NOMO-1 (cell line): Measurements from ENCODE around the gene SH3GLB2.
"Not testable (repeated sequence)": the region's sequence is repeated elsewhere in the genome, so short reads cannot be mapped to it uniquely, and the experiment has no call there.

Source experiments
- DNase-seq, 2 experiments: peaks; one replicate each; lab custom pipeline; 2025; ENCODE audit not compliant: unreplicated experiment in 2 of 2; lab: John Stamatoyannopoulos, UW

SH3GLB2 gene

GRCh38 chr9:129054163-129054851, 26.2 kb upstream of the SH3GLB2 start:
- no peak for DNase-seq

- no peak for DNase-seq
Measured at GRCh38 chr9:129053020-129053419, 24.9 kb upstream of the SH3GLB2 start.

GRCh38 chr9:129052592-129052991, 24.5 kb upstream of the SH3GLB2 start:
- no peak for DNase-seq

DNA sequence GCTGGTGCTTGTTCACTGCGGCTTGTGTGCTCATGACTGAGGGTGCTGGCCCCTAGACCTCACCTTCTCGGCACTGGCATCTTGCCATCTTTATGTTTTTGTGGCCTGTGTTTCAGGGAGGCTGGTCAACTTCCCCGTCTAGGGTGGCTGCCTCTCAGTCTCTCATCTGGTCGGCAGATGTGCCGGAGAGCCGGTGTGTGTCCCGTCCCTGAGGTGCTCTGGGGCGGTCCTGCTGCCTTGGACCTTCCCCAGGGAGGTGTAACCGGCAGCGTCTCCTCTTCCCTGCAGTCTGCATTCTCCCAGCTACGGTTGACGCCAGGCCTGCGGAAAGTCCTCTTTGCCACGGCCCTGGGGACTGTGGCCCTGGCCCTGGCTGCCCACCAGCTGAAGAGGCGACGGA, 13.9 kb upstream of the SH3GLB2 start:
- no peak for DNase-seq

DNA sequence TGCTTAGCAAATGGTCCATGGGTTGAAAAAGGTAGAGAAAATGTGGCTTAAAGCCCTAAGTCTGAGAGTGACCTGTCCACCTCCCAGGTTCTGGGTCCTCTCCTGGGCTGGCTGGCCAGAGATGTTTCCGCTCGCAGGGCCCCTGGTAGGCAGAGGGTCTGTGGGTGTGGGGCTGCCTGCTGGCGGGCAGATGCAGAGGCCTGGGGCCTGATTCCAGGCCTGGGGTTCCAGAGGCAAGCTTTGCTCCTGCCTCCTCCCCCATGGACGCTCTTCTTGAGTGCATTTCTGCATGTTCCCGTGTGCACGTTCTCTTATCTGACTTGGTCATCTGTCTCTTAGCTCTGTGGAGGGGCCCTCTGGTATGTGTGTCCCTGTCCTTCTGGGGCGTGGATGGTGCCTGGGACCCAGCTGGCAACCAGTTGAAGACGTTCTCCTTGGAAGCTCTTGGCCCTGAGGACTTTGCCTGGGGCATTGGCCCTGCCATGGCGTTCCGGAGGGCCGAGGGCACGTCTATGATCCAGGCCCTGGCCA, 12.0 kb upstream of the SH3GLB2 start:
- no peak for DNase-seq

DNA sequence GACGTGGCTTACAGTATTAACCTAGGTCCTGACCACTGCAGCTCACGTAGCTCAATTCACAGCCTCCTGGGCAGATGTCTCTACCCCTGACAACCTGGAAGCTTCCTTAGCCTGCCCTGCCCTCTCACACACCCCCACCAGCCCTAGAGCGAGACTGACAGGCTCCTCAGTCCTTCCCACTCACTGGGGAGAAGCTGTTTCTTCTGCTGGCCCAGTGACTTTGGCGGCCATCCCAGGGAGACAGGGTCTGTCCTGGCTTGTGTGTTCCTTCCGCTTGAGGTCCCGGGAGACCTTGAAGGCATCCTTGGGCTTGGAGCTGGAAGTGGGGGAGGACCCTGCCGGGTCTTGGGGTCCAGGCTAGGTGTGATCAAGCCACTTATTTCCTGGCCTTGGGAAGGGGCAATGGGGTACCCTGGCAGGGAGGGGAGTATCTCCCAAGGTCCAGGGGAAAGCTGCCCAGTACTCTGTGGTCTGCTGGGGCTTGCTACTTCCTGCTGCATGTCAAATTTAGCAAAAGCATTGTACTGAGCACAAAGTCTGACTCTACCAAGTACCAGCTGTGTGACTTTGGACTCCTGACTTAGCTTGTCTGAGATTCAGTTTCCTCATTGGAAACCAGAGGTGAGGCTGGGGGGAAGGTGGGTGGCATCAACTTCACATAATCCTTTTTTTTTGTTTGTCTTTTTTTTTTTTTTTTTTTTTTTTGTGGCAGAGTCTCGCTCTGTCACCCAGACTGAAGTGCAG, 10.2 kb upstream of the SH3GLB2 start:
- no peak for DNase-seq

GRCh38 chr9:129037767-129038098, 9.6 kb upstream of the SH3GLB2 start:
- no peak for DNase-seq

DNA sequence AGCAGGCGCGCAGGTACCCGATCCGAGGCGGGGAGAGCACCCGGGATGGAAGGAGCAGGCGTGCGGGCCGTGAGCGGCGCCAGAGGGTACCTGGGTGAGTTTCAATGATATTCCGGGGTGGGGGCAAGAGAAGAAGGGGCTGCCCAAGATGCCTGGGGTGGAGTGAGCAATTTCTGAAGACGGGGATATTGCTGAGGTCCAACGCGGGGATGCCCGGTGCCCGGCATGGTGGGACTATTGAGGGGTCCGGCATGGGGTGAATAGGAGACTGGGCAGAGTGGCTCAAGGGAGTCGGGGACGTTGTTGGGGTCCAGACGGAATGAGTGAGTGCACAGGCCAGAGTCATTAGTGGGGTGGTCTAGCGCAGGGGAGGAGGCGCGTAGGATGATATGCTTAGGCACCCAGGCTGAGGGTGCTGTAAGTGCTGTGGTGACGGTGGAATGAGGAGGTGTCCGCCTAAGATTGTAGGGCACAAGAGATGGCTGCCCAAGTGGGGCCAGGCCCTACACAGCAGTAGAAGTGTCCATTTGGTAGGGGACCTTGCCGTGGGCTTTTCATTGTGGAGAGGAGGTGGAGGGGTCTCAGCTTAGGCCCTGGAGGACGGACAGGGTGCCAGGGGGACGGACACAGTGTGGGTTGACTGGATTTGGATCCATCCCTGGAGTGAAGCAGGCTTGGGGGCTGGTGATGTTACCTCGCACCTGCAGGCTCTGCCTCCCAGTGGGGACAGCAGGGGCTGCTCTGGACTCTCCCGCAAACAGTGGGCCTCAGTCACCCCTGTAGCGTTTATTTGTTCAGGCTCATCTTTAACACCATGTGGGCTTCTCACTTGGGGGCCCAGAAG, 9.0 kb upstream of the SH3GLB2 start:
- no peak for DNase-seq

- peak; percentile 99 to 100 for DNase-seq
Measured at GRCh38 chr9:129036241-129036922, 8.3 kb upstream of the SH3GLB2 start, which contains the start of gene MIGA2. MIGA2 (plus strand) TSS chr9:129036626; CDS start chr9:129040595, 3,969 bp downstream.

DNA sequence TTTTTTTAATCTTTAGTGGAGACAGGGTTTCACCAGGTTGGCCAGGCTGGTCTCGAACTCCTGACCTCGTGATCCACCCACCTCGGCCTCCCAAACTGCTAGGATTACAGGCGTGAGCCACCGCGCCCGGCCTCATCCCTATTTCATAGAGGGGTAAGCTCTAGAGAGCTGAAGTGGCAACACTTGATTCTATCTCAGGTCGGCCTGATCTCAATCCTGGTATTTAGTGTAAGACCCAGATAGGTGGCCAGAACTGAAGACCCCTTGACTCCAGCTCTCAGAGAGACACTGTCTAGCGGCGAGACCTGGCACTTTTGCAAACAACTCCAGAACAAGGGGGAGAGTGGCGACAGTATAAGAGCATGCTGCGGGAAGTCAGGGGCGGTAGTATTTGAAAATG, 7.7 kb upstream of the SH3GLB2 start:
- DNase-seq = not testable (repeated sequence)

DNA sequence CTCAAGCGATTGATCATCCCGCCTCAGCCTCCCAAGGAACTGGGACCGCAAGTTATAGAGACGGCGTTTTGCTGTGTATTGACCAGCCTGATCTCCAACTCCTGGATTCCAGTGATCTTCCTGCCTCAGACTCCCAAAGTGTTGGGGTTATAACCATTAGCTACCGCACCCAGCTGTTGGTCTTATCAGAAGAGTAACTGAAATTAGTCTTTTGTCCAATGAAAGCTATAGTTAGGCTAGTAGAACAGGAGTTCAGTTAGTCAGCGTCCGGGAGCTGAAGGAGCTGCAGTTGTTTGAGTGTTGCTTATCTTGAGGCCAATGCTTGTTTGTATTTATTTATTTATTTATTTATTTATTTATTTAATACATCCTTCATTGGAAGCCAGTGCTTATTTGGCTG, 5.1 kb upstream of the SH3GLB2 start:
- DNase-seq = no peak

GRCh38 chr9:129032541-129033159, 4.5 kb upstream of the SH3GLB2 start:
- no peak for DNase-seq

DNA sequence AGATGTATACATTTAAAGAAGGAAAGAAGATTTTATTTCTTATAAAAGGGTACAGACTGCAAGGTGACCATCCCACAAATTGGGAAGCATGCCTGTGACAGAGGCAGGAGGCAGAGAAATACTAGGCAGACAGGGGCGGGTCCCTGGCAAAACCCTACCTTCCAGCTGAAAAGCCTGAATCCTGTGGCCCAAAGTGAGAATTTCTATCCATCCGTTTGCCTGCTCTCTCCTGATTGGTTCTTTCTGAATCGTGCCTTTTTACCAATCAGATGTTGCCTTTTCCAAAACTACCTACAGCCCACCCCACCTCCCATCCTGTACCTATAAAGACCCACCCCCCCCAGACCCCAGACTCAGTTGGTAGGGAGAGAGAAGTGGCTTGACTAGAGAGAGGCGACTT, 3.4 kb upstream of the SH3GLB2 start:
- no peak for DNase-seq

- DNase-seq = no peak
Measured at GRCh38 chr9:129030191-129030590, 2.1 kb upstream of the SH3GLB2 start.

- DNase-seq = peak in 1 of 2 experiments; percentile 53
Measured at GRCh38 chr9:129027685-129028191, 393 bp downstream of the SH3GLB2 start.

GRCh38 chr9:129027224-129027684, 877 bp downstream of the SH3GLB2 start:
- no peak for DNase-seq

DNA sequence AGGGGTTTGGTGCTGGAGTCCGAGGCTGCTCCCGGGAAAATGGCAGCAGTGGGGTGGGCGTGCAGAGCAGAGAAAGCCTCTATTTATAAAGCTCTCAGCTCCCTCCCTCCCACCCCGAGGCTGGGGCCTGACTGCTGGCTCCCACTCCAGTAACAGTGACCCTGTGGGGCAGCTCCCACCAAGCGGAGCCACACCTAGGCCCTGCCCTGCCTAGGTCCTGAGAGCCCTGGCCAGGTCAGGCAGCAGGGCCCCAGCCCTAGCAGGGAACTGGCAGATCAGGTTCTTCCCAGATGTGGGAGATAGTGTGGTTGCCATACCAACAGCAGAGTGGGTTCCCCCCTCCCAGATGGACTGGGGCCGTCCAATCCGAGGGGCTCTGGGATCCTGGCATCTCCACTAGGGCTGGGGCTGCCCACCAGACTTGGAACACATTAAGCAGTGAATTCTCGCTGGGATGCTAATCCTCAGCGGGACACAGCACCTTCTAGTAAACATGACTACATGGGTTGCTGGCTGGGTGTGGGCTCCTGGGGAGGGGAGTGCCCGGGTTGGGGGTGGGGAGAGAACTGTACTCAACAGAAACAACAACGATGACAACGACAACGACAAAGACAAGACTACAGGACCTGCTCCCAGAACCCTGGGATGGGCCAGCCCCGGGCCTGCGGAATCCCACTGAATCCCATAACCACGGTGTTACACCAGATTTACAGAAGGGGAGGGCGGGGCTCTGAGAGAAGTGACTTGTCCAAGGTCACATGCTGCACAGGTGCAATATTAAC, 1.5 kb downstream of the SH3GLB2 start:
- DNase-seq = no peak

- DNase-seq = no peak
Measured at GRCh38 chr9:129023908-129024233, 4.3 kb downstream of the SH3GLB2 start.
